GM19193 (cell line): ENCODE results near the gene CLDN9.

Source experiments
- POLR2A ChIP-seq: IDR thresholded peaks from 4 replicates; pipeline ENCODE4 v1.6.1; 2011; ENCODE audit not compliant: insufficient read depth, insufficient read length; ENCODE audit errors: extremely low read depth

CLDN9 gene

DNA sequence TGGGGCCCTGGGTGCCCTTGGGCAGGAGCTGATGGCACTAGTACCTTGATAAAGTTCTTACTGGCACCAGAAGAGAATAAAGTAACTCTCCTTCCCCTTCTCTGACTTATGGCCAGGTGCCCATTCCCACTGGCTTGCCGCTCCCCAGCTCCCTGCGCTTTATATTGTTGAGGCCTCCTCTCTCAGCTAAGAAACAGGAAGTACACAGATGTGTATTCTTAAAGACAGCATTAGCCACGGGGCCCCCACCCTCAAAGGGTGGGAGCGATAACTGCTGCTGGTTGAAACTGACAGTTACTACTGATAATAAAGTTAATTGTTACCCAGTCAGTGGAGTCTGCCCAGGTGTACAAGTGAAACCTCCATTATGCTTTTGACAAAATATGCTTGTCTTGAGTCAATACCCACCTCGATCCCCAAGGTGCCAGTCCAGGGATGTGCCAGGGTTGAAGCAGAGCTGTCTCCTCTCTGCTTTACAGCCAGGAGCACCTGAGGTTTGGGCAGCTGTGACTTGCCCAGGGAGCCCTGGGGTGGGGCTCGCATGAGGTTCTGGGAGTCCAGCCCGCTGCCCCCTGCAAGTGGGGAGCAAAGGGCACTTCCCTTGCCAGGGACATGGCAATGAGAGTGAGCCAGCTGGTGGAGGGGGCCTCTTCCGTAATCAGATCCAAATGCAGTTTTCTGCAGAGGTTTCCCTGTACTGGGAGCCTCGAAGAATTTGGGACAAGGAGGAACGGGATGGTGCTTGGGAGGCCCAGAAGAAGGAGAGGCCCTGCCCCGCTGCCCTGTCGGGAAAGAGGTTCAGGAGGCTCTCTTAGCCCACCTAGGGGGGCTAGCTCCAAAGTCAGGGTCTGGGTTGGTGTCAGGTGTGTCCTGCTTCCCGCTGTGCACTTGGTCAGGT, 5.4 kb upstream of the CLDN9 start:
- TF ChIP-seq POLR2A, result peak; percentile 14

DNA sequence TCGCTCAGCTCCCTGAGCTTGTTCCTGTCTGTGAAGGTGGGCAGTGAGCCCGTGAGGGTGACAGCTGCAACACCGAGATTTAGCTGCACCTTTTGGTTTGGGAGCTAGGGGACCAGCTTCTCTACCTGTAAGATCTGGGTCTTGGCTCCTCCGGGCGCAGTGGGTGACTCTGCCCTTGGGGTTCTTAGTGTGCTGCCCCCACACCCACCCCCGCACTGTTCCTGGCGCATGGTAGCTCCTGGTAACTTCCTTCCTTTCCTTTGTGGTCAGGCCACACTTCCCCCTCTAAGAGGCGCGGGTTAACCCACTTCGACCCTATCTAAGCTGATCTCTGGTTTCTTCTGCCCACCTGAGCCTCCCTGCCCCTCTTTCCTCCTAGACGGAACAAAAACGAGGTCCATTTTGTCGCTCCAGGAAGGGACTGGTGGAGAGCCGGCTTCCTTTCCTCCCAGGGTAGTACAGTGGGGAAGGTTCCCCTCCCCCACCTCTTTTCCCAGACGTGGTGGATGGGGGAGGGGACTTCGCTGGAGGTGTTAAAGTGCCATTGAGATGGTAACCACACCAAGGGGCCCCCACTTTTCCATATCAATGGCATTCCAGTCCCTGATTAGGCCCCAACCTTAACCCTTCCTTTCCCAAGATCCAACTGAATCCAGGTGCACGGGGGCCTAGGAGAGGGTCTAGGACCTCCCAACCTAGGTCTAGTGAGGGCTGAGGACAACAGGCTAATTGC, 4.6 kb upstream of the CLDN9 start:
- TF ChIP-seq POLR2A, result no peak

DNA sequence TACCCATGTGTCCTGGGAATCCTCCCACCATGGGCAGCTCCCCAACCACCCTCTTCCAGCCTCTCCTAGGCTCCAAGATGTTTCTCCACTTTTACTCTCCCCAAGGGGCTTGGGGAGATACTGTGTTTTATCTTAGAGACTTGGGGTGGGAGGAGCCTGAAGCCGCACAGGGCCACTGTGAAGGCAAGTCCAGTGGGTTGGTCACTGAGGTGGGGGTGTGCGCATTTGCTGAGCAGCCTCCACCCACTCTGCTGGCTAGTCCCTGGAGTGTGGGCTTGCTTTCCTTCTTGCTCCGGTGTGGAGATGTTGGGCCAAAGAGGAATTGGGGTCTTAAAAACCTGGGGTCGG, 4.1 kb upstream of the CLDN9 start:
- no peak for TF ChIP-seq POLR2A

DNA sequence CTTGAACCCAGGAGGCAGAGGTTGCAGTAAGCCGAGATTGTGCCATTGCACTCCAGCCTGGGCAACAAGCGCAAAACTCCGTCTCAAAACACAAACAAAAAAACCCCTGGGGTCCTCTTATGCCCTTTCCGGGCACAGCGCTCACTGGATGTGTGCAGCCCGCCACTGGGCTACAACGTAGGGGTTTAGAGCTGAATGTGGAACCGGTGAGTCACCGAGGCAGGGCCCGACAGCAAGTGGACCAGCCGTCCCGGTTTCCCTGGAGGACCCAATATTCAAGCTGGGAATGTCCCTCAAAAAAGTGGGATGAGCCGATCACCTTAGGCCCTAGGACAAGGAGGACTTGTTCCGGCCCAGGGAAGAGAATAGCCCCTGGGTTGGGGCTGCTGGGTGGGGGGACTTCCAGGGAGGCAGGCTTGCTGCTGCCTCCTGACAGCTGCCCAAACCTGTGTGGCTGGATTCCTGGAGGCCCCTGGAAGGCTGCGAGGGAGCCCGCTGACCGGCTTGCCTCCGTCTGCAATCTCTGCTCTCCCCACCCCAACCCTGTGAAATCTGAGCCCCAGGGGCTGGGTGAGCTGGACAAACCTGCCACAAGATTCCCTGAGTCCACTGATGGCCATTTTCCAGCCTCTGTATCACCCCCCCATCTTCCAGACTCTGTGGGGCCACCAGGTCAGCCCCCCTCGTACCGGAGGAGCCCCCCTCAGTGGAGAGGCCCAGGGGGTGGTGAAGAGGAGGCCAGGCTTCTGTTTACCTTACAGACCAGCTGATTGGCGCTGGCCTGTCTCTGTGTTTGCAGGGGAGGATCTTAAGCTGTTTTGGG, 2.9 kb upstream of the CLDN9 start:
- TF ChIP-seq POLR2A, result no peak

DNA sequence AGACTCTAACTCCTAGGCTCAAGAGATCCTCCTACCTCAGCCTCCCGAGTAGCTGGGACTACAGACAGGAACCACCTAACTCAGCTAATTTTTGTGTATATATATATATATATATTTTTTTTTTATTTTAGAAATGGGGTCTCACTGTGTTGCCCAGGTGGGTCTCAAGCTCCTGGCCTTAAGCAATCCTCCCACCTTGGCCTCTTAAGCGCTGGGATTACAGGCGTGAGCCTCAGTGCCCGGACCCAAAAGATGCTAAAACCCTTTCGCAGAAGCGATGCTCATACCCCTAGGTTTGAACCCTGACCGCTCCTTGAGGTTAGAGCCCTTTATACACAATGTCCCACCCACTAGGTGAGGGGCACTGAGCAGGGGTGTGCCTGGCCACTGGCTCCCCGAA, 2.2 kb upstream of the CLDN9 start:
- no peak for TF ChIP-seq POLR2A

DNA sequence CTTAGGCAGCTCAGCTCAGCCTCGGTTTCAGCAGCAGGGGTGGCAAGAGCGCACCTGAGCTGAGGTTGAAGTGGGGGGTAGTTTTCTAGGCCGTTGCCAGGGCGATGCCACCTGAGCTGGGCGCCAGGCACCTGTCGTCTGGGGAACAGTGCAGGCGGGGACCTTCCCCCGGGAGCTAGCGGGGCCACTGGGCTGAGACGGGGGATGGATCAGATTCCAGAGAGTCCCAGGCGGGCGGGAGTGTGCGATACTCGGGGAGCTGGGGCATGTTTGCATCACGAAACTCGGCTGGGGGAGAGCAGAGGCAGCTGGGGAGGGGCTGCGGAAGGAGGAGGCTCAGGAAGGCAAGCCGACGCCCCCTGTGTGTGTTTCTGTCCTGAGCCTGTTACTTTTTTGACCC, 477 bp upstream of the CLDN9 start:
- TF ChIP-seq POLR2A, result no peak

DNA sequence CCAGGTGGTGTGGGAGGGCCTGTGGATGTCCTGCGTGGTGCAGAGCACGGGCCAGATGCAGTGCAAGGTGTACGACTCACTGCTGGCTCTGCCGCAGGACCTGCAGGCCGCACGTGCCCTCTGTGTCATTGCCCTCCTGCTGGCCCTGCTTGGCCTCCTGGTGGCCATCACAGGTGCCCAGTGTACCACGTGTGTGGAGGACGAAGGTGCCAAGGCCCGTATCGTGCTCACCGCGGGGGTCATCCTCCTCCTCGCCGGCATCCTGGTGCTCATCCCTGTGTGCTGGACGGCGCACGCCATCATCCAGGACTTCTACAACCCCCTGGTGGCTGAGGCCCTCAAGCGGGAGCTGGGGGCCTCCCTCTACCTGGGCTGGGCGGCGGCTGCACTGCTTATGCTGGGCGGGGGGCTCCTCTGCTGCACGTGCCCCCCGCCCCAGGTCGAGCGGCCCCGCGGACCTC, 798 bp downstream of the CLDN9 start:
- no peak for TF ChIP-seq POLR2A

DNA sequence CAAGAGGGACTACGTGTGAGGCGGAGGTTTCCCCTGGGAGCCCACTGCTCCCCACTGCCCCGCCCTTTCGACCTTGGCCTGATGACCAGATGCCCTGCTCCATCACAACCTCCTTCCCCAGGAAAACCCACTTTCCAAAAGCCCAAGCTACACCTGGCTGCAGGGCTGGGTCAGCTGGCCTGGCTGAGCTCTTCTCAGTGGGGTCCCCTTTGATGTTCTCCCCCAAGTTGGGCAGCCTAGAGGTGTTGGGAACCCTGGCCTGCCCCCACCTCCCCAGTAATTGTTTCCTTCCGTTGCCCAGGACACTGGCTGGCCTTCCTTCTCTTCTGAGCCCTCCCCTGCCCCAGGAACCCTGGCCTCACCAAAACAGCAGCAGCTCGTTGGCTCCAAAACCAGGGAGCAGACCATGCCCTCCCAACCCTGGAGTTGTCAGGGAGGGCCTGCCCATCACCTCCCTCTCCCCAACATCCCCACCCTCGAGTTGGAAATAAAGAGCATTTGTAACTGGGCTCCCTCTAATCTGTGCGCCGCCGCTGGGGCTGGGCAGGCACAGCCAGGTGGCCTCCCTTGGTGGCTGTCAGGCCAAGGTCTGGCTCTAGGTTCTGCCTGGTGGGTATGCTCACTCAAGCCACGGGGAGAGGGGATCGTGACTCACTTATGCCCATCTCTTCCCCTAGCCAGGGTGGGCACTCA, 1.4 kb downstream of the CLDN9 start:
- TF ChIP-seq POLR2A, result no peak

DNA sequence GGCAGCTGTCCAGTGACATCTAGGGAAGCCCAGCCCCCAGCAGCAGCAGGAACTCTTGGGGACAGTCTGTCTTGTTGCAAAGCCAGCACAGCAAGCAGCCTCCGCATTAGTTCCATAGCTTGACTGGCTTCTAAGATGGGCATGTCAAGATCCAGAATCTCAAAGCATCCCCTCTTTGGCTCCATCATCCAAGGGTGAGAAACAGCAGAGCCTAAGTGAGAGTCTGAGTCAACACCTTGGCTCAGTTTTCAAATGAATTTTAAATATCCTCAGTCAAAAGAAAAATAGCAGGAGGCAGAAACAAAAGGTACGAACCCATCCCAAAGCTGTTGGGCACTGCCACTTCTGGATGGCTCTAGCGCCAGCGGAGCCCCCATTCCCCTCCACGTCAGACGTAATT, 2.2 kb downstream of the CLDN9 start:
- no peak for TF ChIP-seq POLR2A

DNA sequence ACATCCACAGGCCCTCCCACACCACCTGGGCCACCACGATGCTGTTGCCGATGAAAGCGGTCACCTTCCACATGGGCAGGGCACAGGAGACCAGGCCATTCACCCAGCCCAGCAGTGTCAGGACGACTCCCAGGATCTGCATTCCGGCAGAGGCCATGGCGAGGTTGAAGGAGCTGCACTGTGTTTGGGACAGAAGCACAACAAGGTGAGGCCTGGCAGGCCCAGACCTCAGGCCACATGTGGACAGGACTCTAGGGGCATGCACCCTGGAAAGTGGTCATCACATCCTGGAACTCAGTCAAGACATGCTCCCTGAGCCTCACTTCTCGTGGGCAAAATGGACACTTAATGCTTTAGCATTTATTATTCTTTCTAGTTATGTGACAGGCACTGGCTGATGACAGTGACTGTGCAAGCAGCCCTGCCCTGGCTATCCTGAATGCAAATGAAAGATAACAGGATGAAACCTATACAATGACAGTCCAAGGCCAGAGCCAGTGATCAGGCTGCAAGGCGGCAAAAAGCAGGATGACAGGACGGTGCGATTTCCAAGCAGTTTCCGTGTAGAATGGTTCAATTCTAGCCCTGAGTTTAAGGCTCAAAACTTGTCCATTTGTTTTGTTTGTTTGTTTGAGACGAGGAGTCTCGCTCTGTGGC, 3.3 kb downstream of the CLDN9 start:
- no peak for TF ChIP-seq POLR2A

DNA sequence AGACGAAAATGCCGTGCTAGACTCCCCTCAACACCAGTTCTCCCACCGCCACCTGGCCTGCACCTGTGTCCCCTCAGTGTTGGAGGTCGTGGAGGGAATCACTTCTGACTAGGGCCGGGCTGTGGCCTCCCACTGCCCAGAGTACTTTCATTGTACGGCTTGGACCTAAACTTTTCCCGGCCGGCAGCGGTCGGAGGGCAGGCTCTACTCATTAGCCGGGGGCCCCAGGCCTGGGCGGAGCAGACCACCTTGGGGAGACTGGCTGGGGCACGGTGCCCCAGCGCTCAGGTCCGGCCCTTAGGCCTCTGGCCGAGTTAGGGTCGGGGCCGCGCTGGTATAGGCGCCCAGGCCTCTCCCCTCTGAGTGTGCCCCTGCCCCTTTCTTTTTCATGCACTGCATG, 4.6 kb downstream of the CLDN9 start:
- TF ChIP-seq POLR2A, result no peak

DNA sequence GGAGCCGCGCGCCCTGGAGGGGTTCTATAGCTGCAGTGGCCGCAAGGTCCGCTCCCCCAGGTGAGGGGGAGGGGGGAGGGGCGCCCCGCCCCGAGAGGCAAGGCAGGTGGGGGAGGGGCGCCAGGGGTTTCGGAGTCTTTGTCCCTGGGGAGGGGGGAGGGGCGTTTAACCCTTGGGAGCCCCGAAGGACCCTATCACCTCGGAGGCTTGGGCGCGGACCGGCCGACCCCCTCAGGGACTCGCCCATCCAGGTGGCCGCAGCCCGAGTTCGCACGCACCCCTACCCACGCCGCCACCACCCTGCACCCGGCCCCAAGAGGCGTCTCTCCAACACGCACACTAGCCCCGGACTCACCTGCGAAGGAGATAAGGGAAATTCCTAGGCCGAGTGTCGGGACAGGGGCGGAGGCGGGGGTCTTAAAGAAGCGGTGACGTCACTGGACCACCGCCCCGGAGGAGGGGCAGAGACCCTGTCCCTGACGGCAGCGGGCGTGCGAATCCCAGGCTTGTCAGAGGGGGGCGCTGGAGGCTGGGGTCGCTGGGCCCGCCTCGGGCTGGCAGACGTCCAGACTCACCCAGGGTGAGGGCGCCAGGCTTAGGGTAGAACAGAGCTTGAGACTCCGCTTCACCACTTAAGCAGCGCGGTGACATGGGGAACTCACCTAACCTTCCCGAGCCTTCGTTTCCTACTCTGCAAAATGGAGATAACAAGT, 5.2 kb downstream of the CLDN9 start, which contains the start of gene CLDN6:
TSS of gene CLDN6 (minus strand) at position 390 of the 713 bp plus-strand sequence. CDS start 2,162 bp downstream, outside the sequence.
- TF ChIP-seq POLR2A, result no peak

DNA sequence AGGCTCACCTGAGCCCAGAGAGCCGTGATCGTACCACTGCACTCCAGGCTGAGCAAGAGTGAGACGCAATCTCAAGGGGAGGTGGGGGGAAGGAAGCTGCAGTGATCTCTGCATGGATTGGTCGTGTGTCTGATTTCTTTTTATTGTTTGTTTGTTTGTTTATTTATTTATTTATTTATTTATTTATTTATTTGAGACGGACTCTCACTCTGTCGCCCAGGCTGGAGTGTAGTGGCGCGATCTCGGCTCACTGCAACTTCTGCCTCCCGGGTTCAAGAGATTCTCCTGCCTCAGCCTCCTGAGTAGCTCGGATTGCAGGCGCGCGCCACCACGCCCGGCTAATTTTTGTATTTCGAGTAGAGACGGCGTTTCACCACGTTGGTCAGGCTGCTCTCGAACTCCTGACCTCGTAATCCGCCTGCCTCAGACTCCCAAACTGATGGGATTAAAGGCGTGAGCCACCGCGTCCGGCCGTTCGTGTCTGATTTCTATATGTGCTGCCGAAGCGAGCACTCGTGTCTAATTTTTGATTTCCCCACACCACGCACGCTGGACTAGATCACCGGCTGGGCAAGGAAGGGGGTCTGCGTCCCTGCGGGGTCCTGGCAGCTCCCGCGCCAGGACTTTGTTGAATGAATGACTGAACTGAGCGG, 7.0 kb downstream of the CLDN9 start:
- TF ChIP-seq POLR2A, result no peak
